Measurements from ENCODE around the gene SNX27.
A peak's percentile ranks its signal among the peaks of the same experiment; 100 is the strongest.
"Not testable (repeated sequence)": the region's sequence is repeated elsewhere in the genome, so short reads cannot be mapped to it uniquely, and the experiment has no call there.

Gene SNX27

DNA sequence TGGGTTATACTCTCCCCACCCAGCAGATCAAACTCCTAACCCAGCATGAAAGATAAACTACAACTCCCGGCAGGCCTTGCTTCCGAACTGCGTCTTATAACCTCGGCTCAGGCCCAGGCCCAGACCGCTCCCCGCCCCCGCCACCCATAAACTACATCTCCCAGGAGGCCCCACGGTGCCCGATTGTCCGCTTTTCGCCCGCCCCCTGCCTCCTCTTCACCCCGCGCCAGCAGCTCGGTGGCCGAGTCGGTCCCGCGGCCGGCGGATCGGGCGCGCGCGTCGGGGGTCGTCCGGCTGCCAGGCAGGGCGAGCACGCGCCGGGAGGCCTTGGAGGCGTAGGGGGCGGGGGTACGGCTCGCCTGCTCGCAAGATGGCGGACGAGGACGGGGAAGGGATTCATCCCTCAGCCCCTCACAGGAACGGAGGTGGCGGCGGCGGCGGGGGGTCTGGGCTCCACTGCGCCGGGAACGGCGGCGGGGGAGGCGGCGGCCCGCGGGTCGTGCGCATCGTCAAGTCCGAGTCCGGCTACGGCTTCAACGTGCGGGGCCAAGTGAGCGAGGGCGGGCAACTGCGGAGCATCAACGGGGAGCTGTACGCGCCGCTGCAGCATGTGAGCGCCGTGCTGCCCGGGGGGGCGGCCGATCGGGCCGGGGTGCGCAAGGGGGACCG, at the start of gene SNX27:
Gene SNX27, plus strand, starts transcription at position 219 of the 669 bp plus-strand sequence. Its CDS starts 152 bp downstream, at position 371.
- peak; percentile 94 to 98 (median 96) for DNase-seq

DNA sequence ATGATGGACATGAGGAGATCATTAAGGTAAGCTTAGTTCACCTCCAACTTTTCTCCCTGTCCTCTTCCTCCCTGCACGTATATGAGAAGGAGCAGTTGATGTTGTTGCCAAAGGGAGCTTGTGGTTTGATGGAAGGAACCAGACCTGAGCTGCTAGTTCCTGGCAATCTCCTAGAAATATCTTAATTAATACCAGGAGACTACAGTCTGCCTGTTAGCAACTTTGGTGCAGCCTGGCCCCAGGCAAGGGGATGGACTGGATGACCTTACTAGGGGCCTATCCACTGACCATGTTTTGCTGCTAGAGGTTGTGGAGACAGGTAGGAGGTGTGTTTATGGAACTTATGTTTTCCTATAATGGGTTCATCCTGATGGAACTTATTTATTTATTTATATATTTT, 49.2 kb upstream of the SNX27 start:
- DNase-seq, result no peak

- DNase-seq, result peak in 1 of 3 experiments; percentile 40
These were observed 48.5 kb upstream of the SNX27 start for GRCh38 chr1:151563376-151563775.

- no peak for DNase-seq
These were observed 46.2 kb upstream of the SNX27 start for GRCh38 chr1:151565502-151566189.

GRCh38 chr1:151568626-151569088, 43.2 kb upstream of the SNX27 start:
- DNase-seq, result no peak

DNA sequence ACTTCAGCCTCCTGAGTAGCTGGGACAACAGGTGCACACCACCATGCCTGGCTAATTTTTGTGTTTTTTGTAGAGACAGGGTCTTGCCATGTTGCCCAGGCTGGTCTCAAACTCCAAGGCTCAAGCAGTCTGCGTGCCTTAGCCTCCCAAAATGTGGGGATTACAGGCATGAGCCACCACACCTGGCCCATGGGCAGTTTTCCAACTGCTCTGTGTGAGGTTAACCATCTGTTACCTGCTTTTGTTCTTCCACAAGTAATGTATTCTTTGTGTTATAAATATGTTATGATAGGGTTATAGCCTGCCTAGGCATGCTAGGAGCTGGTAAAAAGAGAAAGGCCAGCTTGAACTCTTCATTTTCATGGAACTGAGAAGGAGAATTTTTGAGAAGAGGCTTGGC, 41.0 kb upstream of the SNX27 start:
- peak in 1 of 3 experiments; percentile 14 for DNase-seq

DNA sequence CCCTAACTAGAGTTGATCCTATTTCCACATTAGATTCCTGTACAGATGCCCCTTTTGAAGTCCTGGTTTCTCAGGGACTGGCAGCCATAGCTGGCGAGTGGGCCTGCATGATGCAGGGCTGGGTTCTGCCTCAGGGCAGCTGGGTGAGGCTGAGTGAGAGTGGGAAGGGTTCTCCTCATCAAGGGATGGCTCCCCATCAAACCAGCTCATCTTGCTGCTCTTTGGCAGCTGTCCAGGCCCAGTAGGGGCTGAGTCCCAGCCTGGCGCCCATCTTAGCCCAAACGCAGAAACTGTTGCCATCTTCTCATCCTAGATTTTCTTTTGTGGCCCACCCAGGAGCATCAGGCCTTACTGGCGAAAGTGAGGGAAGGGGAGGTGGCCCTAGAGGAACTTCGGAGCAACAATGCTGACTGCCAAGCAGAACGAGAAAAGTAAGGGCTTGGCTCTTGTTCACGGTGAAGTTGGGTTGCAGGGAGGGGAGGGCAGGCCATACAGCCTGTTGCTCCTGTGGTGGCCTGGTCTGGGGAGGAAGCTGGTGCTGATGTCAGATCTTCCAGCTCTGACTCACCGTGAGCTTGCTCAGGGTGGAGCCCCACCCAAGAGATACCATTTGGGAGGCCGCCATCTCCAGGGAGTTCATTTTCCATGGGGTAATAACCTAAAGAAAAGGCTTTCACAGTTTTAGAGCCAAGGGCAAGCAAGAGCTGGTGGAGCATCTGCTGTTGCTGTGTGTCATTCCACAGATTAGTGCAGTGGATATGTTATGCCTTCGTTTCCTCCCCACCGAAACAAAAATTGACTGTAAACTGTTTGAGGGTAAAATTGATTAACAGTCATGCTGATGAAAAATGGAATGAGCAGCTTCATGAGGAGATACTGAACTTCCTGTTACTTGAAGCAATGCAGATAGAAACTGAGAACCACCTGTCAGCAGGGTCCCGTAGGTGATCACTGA, 37.0 kb upstream of the SNX27 start:
- no peak for DNase-seq

- DNase-seq, result no peak
These were observed 34.7 kb upstream of the SNX27 start for GRCh38 chr1:151577173-151577572.

DNA sequence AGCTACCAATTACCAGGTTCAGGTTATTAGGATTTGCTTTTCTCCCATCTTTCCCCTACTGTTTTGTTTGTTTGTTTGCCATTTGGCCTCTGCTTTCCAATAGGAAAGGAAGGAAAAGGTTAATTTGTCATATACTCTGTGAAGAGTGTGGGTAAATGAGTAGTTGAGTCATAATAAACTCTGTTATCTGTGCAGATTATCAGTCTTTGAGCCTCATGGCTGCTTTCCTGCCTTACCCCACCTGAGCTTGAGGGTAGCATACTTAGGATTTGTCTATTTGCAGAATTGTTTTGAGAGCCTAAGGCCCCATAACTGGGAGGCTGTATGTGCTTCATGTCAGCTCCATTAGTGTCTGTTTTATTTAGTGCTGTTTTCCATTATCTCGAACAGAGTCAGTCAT, 32.9 kb upstream of the SNX27 start:
- DNase-seq, result no peak

DNA sequence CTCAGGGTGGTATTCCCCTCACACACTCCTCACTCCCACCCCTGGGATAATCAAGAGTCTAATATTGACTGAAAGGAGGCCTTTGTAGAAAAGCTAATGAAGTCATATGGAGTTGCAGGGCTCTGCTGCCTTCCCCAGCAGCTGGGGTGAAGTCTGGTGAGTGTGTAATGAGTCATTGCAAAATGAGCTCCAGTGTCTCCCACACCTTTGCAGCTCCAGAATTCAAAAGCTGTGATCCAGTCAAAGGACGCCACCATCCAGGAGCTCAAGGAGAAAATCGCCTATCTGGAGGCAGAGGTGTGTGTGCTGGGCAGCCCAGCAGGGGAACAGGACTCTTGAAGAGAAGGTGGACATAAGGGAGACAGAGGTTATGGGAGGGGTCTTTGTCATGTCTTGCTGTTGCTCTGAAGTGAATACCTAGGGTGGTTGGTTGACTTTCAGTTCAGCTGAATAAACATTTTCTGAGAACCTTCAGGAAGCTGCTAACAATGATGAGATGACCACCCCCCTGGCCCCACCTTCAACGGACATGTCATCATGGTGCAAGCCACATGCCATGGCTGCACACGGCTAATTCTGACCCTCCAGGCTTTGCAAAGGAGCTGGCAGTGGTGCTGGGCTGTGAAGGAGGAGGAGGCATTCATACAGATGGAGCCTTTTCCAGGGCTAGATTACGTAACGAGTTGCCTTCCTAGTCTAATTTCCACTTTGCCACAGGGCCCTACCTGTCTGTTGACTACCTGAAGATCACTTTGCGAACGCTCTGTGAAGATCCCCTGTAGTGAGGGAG, 32.2 kb upstream of the SNX27 start:
- DNase-seq, result no peak

DNA sequence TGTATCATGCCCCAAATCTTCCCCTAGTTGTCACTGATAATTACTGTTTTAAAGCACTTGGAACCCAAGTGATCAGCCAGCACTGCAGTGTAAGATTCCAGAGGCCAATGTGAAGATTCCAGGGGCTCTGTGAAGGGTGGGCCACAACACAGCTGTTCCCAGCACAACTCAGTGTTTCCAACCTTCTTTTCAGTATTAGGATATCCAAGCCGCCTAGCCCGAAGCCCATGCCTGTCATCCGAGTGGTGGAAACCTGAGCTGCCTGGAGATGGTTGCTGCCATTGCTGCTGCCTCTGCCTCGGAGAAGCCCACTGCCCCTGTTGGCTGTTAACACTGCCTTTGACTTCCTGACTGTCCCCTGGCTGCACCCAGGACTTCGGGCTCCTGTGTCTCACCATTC, 30.4 kb upstream of the SNX27 start:
- no peak for DNase-seq

GRCh38 chr1:151581921-151582320, 29.9 kb upstream of the SNX27 start:
- DNase-seq, result no peak

GRCh38 chr1:151583796-151584195, 28.1 kb upstream of the SNX27 start:
- DNase-seq, result no peak

GRCh38 chr1:151584278-151584677, 27.6 kb upstream of the SNX27 start:
- no peak for DNase-seq

GRCh38 chr1:151584780-151585179, 27.1 kb upstream of the SNX27 start:
- DNase-seq, result no peak

GRCh38 chr1:151585622-151586021, 26.2 kb upstream of the SNX27 start:
- no peak for DNase-seq

- no peak for DNase-seq
These were observed 20.9 kb upstream of the SNX27 start for GRCh38 chr1:151590961-151591360.

DNA sequence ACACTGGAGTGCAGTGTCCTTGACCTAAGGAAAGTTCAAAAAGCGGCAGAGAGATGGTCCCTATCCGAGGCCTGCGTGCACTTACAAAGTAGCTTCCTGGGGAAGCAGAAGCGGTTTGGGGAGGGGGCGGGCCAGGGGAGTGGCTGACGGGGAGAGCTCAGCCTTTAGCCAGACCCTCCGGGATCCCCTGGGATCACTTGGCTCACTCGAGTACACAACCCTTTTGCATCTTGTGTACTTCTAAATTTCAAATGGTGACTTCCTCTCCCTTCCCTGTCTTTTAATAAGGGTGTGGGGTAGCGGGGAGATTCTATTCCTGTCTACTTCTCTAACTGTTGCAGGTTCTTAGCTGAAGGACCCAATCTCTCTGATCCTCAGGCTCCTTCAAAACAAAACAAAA, 18.1 kb upstream of the SNX27 start:
- peak in 1 of 3 experiments; percentile 58 for DNase-seq

DNA sequence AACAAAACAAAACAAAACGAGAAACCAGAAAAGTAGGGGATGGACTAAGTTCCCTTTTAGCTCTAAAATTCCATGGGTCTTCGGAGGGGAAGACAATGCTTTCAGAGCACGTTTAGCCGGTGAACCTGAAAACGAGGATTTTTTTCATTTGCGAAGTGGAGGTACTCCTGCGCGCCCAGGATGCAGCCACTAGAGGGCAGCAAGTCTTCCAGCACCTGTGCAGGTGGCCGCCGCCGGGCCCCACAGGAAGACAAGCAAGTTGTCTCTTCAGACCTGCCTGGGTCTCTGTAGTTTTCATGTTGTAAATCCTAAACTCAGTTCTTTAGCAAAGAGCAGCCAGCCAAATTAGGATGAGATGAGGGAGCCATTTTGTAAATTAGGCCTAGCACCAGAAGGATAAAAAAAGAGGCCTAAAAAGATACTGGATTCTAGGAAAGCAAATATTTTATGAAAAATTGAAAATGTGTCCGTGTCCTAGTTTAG, 17.7 kb upstream of the SNX27 start:
- peak; percentile 69 to 95 (median 88) for DNase-seq

- DNase-seq, result peak in 2 of 3 experiments; percentile 13 to 52
These were observed 15.5 kb upstream of the SNX27 start for GRCh38 chr1:151596166-151596953.

- not testable (repeated sequence) for DNase-seq
These were observed 9.3 kb upstream of the SNX27 start for GRCh38 chr1:151602550-151602949.
